OCI-LY1 (cell line): ENCODE data around the gene HLF.

Source experiments
- CTCF ChIP-seq: fragments of 200-600 bp; sonication (generic), shearing (Covaris generic); IDR thresholded peaks from 2 replicates; pipeline ENCODE4 v1.5.1; 2017; ENCODE audit warnings: mild to moderate bottlenecking, antibody characterized with exemption, low read length, moderate library complexity, mixed read lengths
- EZH2 ChIP-seq: fragments of 200-600 bp; sonication (generic), shearing (Covaris generic); IDR thresholded peaks from 2 replicates; pipeline ENCODE4 v1.8.0; 2017; ENCODE audit warnings: borderline replicate concordance, mixed run types, mild to moderate bottlenecking, antibody characterized with exemption, low read length, moderate library complexity, mixed read lengths

- no peak for TF ChIP-seq CTCF
- TF ChIP-seq EZH2: no peak
Observed at GRCh38 chr17:55272711-55273578, 8.2 kb downstream of the HLF start.
